B cell (primary cell): ENCODE measurements around the gene FURIN.

Source experiments
- CTCF ChIP-seq: fragments of 200-600 bp; IDR thresholded peaks from one replicate; pipeline ENCODE4 v1.8.0; 2022; ENCODE audit warnings: antibody characterized with exemption, mild to moderate bottlenecking
- EZH2 ChIP-seq: IDR thresholded peaks from 2 replicates; pipeline ENCODE4 v1.6.1; 2012; ENCODE audit warnings: borderline replicate concordance, low read depth, mild to moderate bottlenecking, moderate library complexity, low read length; ENCODE audit not compliant: insufficient read depth, poor library complexity, severe bottlenecking

GRCh38 chr15:90882781-90883525 lies 14.6 kb downstream of the FURIN start:
- TF ChIP-seq CTCF (no peak), EZH2 (no peak)
